Esophagus muscularis mucosa (tissue), 4 donors: ENCODE results near the gene PTPRJ. TPM values are rescaled to one million over a fixed set of nuclear protein-coding genes. Genes with fewer than 3 reads are reported as not detected.

Experiments used
- DNase-seq: peaks from one replicate; pipeline ENCODE4 v3.0.0-alpha.2; 2017; ENCODE audit errors: extremely low spot score
- H3K27ac ChIP-seq, 4 donors: fragments of 200-600 bp; sonication (generic); replicated peaks in 1 of 4; 1 replicate in 3 of 4; 2 replicates in 1 of 4; pipeline ENCODE4 v1.5.1; 2016 to 2019; ENCODE audit warnings: mild to moderate bottlenecking in 1 of 4
- H3K27me3 ChIP-seq, 4 donors: fragments of 200-600 bp; sonication (generic); one replicate each; pipeline versions ENCODE4 v1.5.1 to v1.6.0; 2016 to 2019
- H3K36me3 ChIP-seq, 4 donors: fragments of 200-600 bp; sonication (generic); one replicate each; pipeline ENCODE4 v1.5.1; 2016 to 2019
- H3K4me1 ChIP-seq, 4 donors: fragments of 200-600 bp; sonication (generic); one replicate each; pipeline ENCODE4 v1.5.1; 2016 to 2019
- H3K4me3 ChIP-seq, 4 donors: fragments of 200-600 bp; sonication (generic); 1 replicate in 2 of 4; 2 replicates in 2 of 4; pipeline ENCODE4 v1.5.1; 2016 to 2019; ENCODE audit warnings: mild to moderate bottlenecking in 4 of 4, moderate library complexity in 1 of 4
- H3K9me3 ChIP-seq, 4 donors: fragments of 200-600 bp; sonication (generic); 1 replicate in 3 of 4; 2 replicates in 1 of 4; pipeline ENCODE4 v1.5.1; 2016 to 2019
- CTCF ChIP-seq, 3 experiments: fragments of 200-600 bp in 2 of 3; fragments of 450-650 bp in 1 of 3; sonication (generic) in 2 of 3; IDR thresholded peaks; one replicate each; pipeline ENCODE4 v1.5.1; 2017 to 2019; ENCODE audit warnings: antibody characterized with exemption in 3 of 3, mild to moderate bottlenecking in 2 of 3, moderate library complexity in 1 of 3
- EP300 ChIP-seq: sonication (generic); formaldehyde crosslinking; IDR thresholded peaks from one replicate; pipeline ENCODE4 v1.6.1; 2017; ENCODE audit warnings: antibody characterized with exemption
- POLR2A ChIP-seq: fragments of 450-650 bp; IDR thresholded peaks from one replicate; pipeline ENCODE4 v1.6.1; 2017; ENCODE audit warnings: antibody characterized with exemption, moderate library complexity, mild to moderate bottlenecking, low read depth
- POLR2AphosphoS5 ChIP-seq, 2 donors: sonication (generic); formaldehyde crosslinking; IDR thresholded peaks; one replicate each; pipeline ENCODE4 v1.6.1; 2017; ENCODE audit warnings: antibody characterized with exemption in 2 of 2
- WGBS: methylation state at CpG from one replicate; pipeline ENCODE4 v1.1.5; 2018; 5-methylcytosine and 5-hydroxymethylcytosine counted together
- intact Hi-C: fragments of 100-400 bp; cut with DNase I; formaldehyde crosslinking; loops from one replicate; pipeline ENCODE4 v1.15.1; 2023
- total RNA-seq, 4 donors: library from RNA; depleted of rRNA; stranded (reverse); fragments of >200 nt; gene quantifications; one replicate each; pipeline versions ENCODE4 v1.1.0 to v1.2.1, GENCODE V29; 2016

PTPRJ gene
- total RNA-seq, 4 donors from 2014 or later, result 8.3 to 14.1 (median 10.5) TPM

GRCh38 chr11:48024635-48025071, 44.3 kb downstream of the PTPRJ start:
- intact Hi-C loops, result no loop called here
- whole genome bisulfite sequencing, result 81% methylated on average over 2 of the region's 5 CpGs
- no peak overlapping the region for H3K4me3 ChIP-seq
- no peak for TF ChIP-seq EP300
- TF ChIP-seq POLR2A, result no peak
- TF ChIP-seq CTCF (IDR thresholded peaks at IDR 0.05), result no peak
- no peak for TF ChIP-seq POLR2AphosphoS5 (IDR thresholded peaks at IDR 0.05)
- H3K27me3 ChIP-seq, result no peaks in the 10 kb centered on the region
- no peaks in the 10 kb centered on the region for H3K9me3 ChIP-seq
- H3K4me1 ChIP-seq, result peaks cover 0 to 11% (median 5%) of the 10 kb centered on the region in 4 donors
- no peaks in the 10 kb centered on the region for H3K36me3 ChIP-seq
- DNase-seq, result no peak
- no peak overlapping the region for H3K27ac ChIP-seq

GRCh38 chr11:48025293-48025983, 45.1 kb downstream of the PTPRJ start:
- H3K4me1 ChIP-seq, result peaks cover 3 to 11% (median 5%) of the 10 kb centered on the region in 4 donors
- no peak overlapping the region for H3K4me3 ChIP-seq
- H3K27ac ChIP-seq, result no peak overlapping the region
- H3K9me3 ChIP-seq, result no peaks in the 10 kb centered on the region
- TF ChIP-seq CTCF (IDR thresholded peaks at IDR 0.05), result no peak
- no peak for TF ChIP-seq POLR2A
- TF ChIP-seq EP300, result no peak
- TF ChIP-seq POLR2AphosphoS5 (IDR thresholded peaks at IDR 0.05), result no peak
- no peaks in the 10 kb centered on the region for H3K27me3 ChIP-seq
- intact Hi-C loops, result no loop called here
- DNase-seq, result no peak
- H3K36me3 ChIP-seq, result no peaks in the 10 kb centered on the region
- 87% methylated on average over 9 of the region's 9 CpGs for WGBS

GRCh38 chr11:48025984-48026340, 45.6 kb downstream of the PTPRJ start:
- intact Hi-C loops, result no loop called here
- no peak for DNase-seq
- Histone ChIP-seq H3K27me3 (no peaks in the 10 kb centered on the region), H3K4me1 (peaks cover 4 to 12% (median 7%) of the 10 kb centered on the region in 4 donors), H3K9me3 (no peaks in the 10 kb centered on the region), H3K4me3 (no peak overlapping the region), H3K27ac (no peak overlapping the region), H3K36me3 (no peaks in the 10 kb centered on the region)
- WGBS, result 86% methylated on average over 3 of the region's 3 CpGs
- no peak for TF ChIP-seq POLR2AphosphoS5 (IDR thresholded peaks at IDR 0.05)
- no peak for TF ChIP-seq POLR2A
- no peak for TF ChIP-seq CTCF (IDR thresholded peaks at IDR 0.05)
- TF ChIP-seq EP300, result no peak

- no peak overlapping the region for H3K4me3 ChIP-seq
- no peaks in the 10 kb centered on the region for H3K27me3 ChIP-seq
- WGBS, result 71% methylated on average over 6 of the region's 6 CpGs
- no peak for TF ChIP-seq CTCF (IDR thresholded peaks at IDR 0.05)
- no peak for TF ChIP-seq EP300
- no peak for TF ChIP-seq POLR2A
- TF ChIP-seq POLR2AphosphoS5 (IDR thresholded peaks at IDR 0.05), result no peak
- no peaks in the 10 kb centered on the region for H3K36me3 ChIP-seq
- no peak overlapping the region for H3K27ac ChIP-seq
- intact Hi-C loops, result no loop called here
- no peak for DNase-seq
- no peaks in the 10 kb centered on the region for H3K9me3 ChIP-seq
- H3K4me1 ChIP-seq, result peaks cover 4 to 35% (median 16%) of the 10 kb centered on the region in 4 donors
Measured at GRCh38 chr11:48028914-48029680, 48.7 kb downstream of the PTPRJ start.
